Measurements from ENCODE around the gene SLC16A12. TPM values are rescaled to one million over a fixed set of nuclear protein-coding genes. Genes with fewer than 3 reads are reported as not detected.
A peak's percentile ranks its signal among the peaks of the same experiment; 100 is the strongest.

SLC16A12 gene
- total and polyA plus RNA-seq, 11 donors: 1.7 to 6.6 (median 2.9) TPM

DNA sequence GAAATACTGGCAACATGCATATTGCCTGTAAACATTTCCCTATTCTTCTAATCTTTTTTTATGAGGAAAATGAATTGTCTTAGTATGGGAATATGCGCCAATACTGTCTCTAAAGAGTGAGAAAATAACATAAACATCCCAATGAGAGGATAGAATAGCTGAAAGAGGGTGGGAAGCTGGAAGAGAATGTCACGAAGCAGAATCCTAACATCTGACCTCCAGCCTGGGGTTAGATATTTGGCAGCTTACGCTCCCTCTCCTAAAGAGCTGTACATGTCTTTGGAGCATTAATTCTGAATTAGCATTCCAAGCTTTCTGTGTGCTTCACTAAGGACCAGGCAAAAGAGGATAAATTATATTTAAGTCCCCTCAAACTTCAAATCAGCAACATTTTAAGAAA is 31.6 kb upstream of the SLC16A12 start:
- no peak for DNase-seq
- Histone ChIP-seq H3K36me3 (no peaks in the 10 kb centered on the region), H3K9me3 (no peaks in the 10 kb centered on the region), H3K4me3 (no peak overlapping the region), H3K27me3 (no peaks in the 10 kb centered on the region), H3K27ac (no peak overlapping the region), H3K4me1 (no peaks in the 10 kb centered on the region)
- 47 to 74% (median 60%) methylated on average over 3 of the region's 3 CpGs for WGBS, 4 donors
- intact Hi-C loops (cut with DNase I): loop anchor here in 1 of 10 donors (10.0 kb wide), 1 partner anchor 138 kb away; the partner anchor contains the start of gene KIF20B
- no peak for ATAC-seq
- TF ChIP-seq, protein P1, sequence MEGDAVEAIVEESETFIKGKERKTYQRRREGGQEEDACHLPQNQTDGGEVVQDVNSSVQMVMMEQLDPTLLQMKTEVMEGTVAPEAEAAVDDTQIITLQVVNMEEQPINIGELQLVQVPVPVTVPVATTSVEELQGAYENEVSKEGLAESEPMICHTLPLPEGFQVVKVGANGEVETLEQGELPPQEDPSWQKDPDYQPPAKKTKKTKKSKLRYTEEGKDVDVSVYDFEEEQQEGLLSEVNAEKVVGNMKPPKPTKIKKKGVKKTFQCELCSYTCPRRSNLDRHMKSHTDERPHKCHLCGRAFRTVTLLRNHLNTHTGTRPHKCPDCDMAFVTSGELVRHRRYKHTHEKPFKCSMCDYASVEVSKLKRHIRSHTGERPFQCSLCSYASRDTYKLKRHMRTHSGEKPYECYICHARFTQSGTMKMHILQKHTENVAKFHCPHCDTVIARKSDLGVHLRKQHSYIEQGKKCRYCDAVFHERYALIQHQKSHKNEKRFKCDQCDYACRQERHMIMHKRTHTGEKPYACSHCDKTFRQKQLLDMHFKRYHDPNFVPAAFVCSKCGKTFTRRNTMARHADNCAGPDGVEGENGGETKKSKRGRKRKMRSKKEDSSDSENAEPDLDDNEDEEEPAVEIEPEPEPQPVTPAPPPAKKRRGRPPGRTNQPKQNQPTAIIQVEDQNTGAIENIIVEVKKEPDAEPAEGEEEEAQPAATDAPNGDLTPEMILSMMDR (IDR thresholded peaks at IDR 0.05): no peak
- TF ChIP-seq POLR2A (IDR thresholded peaks at IDR 0.05): no peak

DNA sequence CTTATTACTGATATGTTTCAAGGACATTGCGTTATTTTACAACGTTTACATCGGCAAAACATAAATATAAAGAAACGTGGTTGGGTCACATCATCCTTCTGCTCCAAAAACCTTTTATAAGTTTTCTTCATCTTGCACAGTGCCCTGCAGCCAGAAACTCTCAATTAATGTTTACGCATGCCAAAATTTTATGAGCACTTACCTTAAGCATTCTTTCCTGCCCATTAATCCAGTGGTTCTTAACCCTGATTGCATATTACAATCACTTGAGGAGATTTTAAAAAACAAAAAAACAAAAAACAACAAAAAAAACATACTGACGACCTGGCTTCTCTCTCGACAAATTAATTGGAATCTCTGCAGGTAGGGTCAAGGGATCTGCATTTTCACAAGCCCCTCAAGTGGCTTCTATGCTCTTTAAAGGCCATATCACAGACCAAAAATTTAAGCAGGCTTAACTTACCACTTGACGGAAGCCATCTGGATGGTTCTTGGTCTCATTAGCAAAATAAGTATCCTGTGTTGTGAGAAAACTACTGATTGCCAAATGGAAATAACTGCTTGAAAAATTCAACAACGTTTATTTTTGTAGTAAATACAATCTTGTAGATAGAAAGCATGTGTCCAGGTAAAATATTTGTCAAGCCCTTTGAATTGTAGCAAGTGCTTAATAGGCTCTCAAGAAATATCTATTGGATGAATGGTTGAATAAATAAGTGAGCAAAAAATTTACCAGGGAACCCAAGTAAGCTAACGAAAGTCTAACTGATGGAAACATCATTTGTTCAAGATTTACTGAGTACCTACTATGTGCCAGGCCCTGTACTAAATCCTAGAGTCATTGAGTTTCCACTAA is 30.9 kb upstream of the SLC16A12 start:
- no peak for DNase-seq
- TF ChIP-seq, protein P1 (IDR thresholded peaks at IDR 0.05): no peak
- no peak for TF ChIP-seq POLR2A (IDR thresholded peaks at IDR 0.05)
- no peak overlapping the region for H3K4me3 ChIP-seq
- H3K4me1 ChIP-seq: no peaks in the 10 kb centered on the region
- no peaks in the 10 kb centered on the region for H3K27me3 ChIP-seq
- H3K9me3 ChIP-seq: no peaks in the 10 kb centered on the region
- no peak for ATAC-seq
- no peak overlapping the region for H3K27ac ChIP-seq
- no peaks in the 10 kb centered on the region for H3K36me3 ChIP-seq
- intact Hi-C loops (cut with DNase I): loop anchor here in 1 of 10 donors (10.0 kb wide), 1 partner anchor 138 kb away; the partner anchor contains the start of gene KIF20B
- 74 to 79% (median 75%) methylated on average over 10 of the region's 10 CpGs for WGBS, 4 donors

DNA sequence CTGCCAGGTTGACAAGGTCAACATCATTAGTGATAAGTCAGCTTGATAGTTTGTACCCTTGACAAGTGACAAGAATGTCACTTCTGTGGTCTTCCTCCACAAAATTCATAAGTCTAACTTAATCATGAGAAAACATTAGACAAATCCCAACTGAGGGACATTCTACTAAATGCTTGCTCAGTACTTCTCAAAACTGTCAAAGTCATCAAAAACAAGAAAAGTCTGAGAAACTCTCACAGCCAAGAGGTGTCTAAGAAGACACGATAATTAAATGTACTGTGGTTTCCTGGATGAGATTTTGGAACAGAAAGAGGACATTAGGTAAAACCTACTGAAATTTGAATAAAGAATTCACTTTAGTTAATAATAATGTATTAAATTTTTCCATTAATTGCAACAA is 29.8 kb upstream of the SLC16A12 start:
- 73 to 82% (median 73%) methylated on average over 1 of the region's 1 CpG for WGBS, 4 donors
- no peak for TF ChIP-seq POLR2A (IDR thresholded peaks at IDR 0.05)
- TF ChIP-seq, protein P1 (IDR thresholded peaks at IDR 0.05): no peak
- Histone ChIP-seq H3K36me3 (no peaks in the 10 kb centered on the region), H3K9me3 (no peaks in the 10 kb centered on the region), H3K27ac (no peak overlapping the region), H3K4me3 (no peak overlapping the region), H3K27me3 (no peaks in the 10 kb centered on the region), H3K4me1 (no peaks in the 10 kb centered on the region)
- intact Hi-C loops (cut with DNase I): loop anchor here in 3 of 10 donors (2.0 to 10.0 kb wide), 2 partner anchors 138 to 140 kb away; partner anchors contain the start of gene KIF20B (in 1 of the 3)
- DNase-seq: no peak
- ATAC-seq: no peak

DNA sequence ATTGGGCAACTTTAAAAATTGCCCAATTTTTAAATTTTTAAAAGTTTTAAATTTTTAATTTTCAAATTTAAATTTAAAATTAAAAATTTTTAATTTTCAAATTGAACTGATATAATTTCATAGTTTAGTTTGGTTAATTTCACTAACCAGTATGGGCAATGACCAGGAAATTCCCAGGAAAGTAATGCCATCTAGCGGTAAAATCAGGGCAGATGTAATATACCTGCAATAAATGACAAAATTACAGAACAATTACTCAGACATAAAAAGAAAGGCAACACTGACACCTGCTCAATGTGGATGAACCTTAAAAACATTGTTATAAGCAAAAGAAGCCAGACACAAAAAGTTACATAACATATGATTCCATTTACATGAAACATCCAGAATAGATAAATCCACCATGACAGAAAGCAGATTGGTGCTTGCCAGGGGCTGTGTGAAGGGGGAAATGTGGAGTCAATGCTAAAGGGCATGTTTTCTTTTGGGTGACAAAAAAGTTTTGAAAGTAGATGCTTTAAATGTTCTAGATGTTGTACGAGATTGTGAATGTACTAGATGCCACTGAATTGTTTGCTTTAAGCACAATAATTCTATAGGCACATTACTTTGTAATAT is 28.6 kb upstream of the SLC16A12 start:
- Histone ChIP-seq H3K4me3 (no peak overlapping the region), H3K9me3 (no peaks in the 10 kb centered on the region), H3K36me3 (no peaks in the 10 kb centered on the region), H3K27ac (no peak overlapping the region), H3K27me3 (no peaks in the 10 kb centered on the region), H3K4me1 (no peaks in the 10 kb centered on the region)
- DNase-seq (no peak), ATAC-seq (peak; percentile 51 to 74 (median 60))
- intact Hi-C loops (cut with DNase I): loop anchor here (1.0 to 10.0 kb wide), 6 partner anchors 97 to 537 kb away; partner anchors contain the start of gene KIF20B (in 1 of the 10)
- 19 to 26% (median 22%) methylated on average over 2 of the region's 2 CpGs for WGBS, 4 donors
- no peak for TF ChIP-seq POLR2A (IDR thresholded peaks at IDR 0.05)
- TF ChIP-seq, protein P1 (IDR thresholded peaks at IDR 0.05): peak; percentile 60 to 86 (median 78)
